ENCODE measurements around the gene PBX2. TPM values are rescaled to one million over a fixed set of nuclear protein-coding genes. Genes with fewer than 3 reads are reported as not detected.

Gene PBX2
- total RNA-seq, 1 experiment from 2014 or later, result 176 TPM

DNA sequence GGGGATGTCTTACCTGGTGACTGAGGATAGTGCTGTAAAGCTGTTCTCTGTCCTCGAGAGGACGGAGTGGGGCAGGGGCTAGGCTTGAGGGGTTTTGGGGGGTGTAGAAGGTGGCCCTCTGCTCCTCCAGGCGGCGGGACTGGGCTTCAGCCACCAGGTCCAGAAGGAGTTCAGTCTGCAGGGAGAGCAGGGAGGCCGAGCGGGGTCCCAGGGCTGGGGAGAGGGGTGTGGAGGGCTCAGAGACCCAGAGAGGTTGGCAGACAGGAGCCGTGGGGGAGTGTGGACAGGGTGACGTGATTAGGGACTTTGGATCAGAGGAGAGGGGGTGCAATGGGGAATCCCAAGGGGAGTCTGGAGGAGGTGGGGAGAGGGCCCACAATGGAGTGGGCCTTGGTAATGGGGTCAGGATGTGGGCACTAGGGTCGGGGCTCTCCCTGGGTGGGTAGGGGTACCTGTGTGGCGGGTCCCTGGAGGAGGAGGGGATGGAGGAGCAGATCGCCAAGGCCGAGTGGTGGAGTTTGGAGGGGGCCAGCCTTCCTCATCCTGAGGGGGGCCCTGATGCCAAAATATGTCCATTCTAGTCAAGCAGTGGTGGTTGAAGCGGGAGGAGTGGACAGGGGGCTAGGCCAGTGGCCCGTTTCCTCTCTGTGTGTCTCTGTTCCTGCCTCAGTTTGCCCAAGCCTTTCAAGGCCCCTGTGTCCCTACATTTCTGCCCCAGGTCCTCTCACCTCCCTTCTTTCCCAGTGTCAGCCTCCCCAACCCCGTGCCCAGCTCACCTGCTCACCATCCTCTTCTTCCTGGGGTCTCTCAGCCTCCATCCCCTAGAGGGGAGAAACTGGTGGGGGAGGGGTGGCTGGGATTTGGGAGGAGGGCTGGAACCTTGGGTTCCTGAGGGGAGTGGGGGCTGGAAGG, 1.9 kb upstream of the PBX2 start:
- no peak overlapping the region for H3K18ac ChIP-seq (ENCODE audit: insufficient read length, low read depth, low read length)
- DNase-seq, result peak; percentile 24
- no peaks in the 10 kb centered on the region for H3K79me1 ChIP-seq (ENCODE audit: insufficient read depth, low read depth, low read length, poor library complexity, severe bottlenecking)
- H4K8ac ChIP-seq (replicated peaks; ENCODE audit: insufficient read length, low read depth, low read length), result no peak overlapping the region
- peaks cover 17% of the 10 kb centered on the region for H3K23me2 ChIP-seq (ENCODE audit: insufficient read length, low read depth, low read length, poor library complexity, severe bottlenecking)
- H3T11ph ChIP-seq (ENCODE audit: low read length), result no peak overlapping the region
- Mint-ChIP-seq H3K36me3 (ENCODE audit: insufficient read depth in 1 of 3, low read depth in 3 of 3) (peaks cover 7 to 21% (median 18%) of the 10 kb centered on the region in 3 experiments; a peak in 6 of 7 replicates), H3K27ac (peak overlapping the region; percentile 39 to 74 (median 40); a peak in 6 of 7 replicates), H3K27me3 (ENCODE audit: low read depth) (no peaks in the 10 kb centered on the region), H3K4me3 (peak overlapping the region; percentile 22 to 44; a peak in 3 of 5 replicates), H3K4me1 (peaks cover 54 to 59% of the 10 kb centered on the region in 2 experiments), H3K9me3 (no peaks in the 10 kb centered on the region; a peak in 1 of 5 replicates)
- no peak overlapping the region for H3K4me2 ChIP-seq (ENCODE audit: insufficient read depth, insufficient read length, low read length)
- H3K14ac ChIP-seq (ENCODE audit: insufficient read depth, low read length), result no peak overlapping the region; the same call in 1 of the 2 replicates
- no peaks in the 10 kb centered on the region for H3K27me3 ChIP-seq (ENCODE audit: insufficient read depth, low read length)
- no peak overlapping the region for H2BK15ac ChIP-seq (ENCODE audit: low read depth, low read length)
- H3K56ac ChIP-seq (ENCODE audit: insufficient read length, low read depth, low read length), result no peak overlapping the region
- no peak overlapping the region for H3K4ac ChIP-seq (ENCODE audit: low read depth, low read length)
- H3K79me2 ChIP-seq (ENCODE audit: insufficient read depth, low read length), result no peaks in the 10 kb centered on the region
- WGBS (ENCODE audit: extremely low coverage, insufficient read length, low lambda C conversion rate), result no CpG with 5 or more reads among the region's 15 CpGs
- no peak overlapping the region for H4K91ac ChIP-seq (ENCODE audit: insufficient read length, low read depth, low read length)
- no peaks in the 10 kb centered on the region for H4K20me1 ChIP-seq (ENCODE audit: control insufficient read depth, insufficient read depth, insufficient read length)
- H3K9ac ChIP-seq (ENCODE audit: extremely low read depth, insufficient read length, low read length), result no peak overlapping the region
- no peak overlapping the region for H3K23ac ChIP-seq (ENCODE audit: insufficient read length, low read depth, low read length)
- H2BK12ac ChIP-seq (ENCODE audit: insufficient read length, low read depth, low read length), result no peak overlapping the region
- no peak overlapping the region for H3K27ac ChIP-seq (ENCODE audit: insufficient read length, low read depth, low read length)
- no peak overlapping the region for H2BK120ac ChIP-seq (ENCODE audit: low read depth, low read length, poor library complexity, severe bottlenecking)
- no peak overlapping the region for H2BK20ac ChIP-seq (ENCODE audit: low read depth, low read length, poor library complexity, severe bottlenecking)
- H3K9me3 ChIP-seq (ENCODE audit: control insufficient read depth, low read depth, low read length), result no peaks in the 10 kb centered on the region
- no peak overlapping the region for H2AK5ac ChIP-seq (ENCODE audit: insufficient read length, low read length)
- no peak overlapping the region for H2BK5ac ChIP-seq (ENCODE audit: insufficient read length, low read length)
- no peak overlapping the region for H2AFZ ChIP-seq (ENCODE audit: low read length)
- H4K5ac ChIP-seq (ENCODE audit: insufficient read length, low read depth, low read length), result no peak overlapping the region
- TF ChIP-seq, protein P1, sequence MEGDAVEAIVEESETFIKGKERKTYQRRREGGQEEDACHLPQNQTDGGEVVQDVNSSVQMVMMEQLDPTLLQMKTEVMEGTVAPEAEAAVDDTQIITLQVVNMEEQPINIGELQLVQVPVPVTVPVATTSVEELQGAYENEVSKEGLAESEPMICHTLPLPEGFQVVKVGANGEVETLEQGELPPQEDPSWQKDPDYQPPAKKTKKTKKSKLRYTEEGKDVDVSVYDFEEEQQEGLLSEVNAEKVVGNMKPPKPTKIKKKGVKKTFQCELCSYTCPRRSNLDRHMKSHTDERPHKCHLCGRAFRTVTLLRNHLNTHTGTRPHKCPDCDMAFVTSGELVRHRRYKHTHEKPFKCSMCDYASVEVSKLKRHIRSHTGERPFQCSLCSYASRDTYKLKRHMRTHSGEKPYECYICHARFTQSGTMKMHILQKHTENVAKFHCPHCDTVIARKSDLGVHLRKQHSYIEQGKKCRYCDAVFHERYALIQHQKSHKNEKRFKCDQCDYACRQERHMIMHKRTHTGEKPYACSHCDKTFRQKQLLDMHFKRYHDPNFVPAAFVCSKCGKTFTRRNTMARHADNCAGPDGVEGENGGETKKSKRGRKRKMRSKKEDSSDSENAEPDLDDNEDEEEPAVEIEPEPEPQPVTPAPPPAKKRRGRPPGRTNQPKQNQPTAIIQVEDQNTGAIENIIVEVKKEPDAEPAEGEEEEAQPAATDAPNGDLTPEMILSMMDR (conservative IDR thresholded peaks at IDR 0.05), result no peak
- peaks cover 7% of the 10 kb centered on the region for H3K4me1 ChIP-seq (ENCODE audit: insufficient read depth, low read length)
